ENCODE results near the gene PCDHA7. TPM values are rescaled to one million over a fixed set of nuclear protein-coding genes. Genes with fewer than 3 reads are reported as not detected.
"Not testable (repeated sequence)": the region's sequence is repeated elsewhere in the genome, so short reads cannot be mapped to it uniquely, and the experiment has no call there.

PCDHA7 gene
- total RNA-seq, 1 donor from 2014 or later = 1.5 TPM

DNA sequence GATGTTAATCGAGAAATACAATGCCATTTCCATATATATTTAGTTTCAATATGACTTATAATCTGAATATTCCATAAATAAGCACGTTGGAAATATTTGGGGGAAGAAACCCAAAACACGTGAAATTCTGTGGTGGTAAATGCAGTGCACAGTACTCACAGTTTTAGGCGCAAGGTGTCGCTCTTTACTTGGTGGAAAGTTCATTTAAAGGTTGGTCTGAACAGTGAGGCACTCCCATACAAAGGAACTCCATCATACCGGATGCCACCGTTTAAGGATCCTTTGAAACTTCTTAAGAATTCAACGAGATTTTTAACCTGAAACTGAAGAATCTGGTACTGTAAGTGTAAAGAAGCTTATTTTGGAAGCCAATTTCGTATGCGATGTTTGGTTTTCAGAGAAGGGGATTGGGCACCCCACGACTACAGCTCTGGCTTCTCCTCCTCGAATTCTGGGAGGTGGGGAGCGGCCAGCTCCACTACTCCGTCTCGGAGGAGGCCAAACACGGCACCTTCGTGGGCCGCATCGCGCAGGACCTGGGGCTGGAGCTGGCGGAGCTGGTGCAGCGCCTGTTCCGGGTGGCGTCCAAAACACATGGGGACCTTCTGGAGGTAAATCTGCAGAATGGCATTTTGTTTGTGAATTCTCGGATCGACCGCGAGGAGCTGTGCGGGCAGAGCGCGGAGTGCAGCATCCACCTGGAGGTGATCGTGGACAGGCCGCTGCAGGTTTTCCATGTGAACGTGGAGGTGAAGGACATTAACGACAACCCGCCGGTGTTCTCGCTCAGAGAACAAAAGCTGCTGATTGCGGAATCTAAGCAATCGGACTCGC is 34.9 kb downstream of the PCDHA7 start, which contains the start of gene PCDHA11:
TSS of gene PCDHA11 (plus strand) at position 237 of the 834 bp plus-strand sequence. CDS start at position 384, 147 bp downstream.
- TF ChIP-seq CTCF (IDR thresholded peaks at IDR 0.05) = peak; percentile 75
- DNase-seq (ENCODE audit: low spot score) = no peak
- Mint-ChIP-seq H3K4me1 (ENCODE audit: low read depth) (peaks cover 12% of the 10 kb centered on the region), H3K27ac (ENCODE audit: unreplicated experiment) (peak within 1 kb of the TSS; percentile 49), H3K27me3 (ENCODE audit: low read depth) (no peaks in the 10 kb centered on the region), H3K9me3 (ENCODE audit: low read depth) (no peaks in the 10 kb centered on the region), H3K4me3 (ENCODE audit: unreplicated experiment) (peak within 1 kb of the TSS; percentile 76), H3K36me3 (ENCODE audit: low read depth) (peaks cover 7% of the 10 kb centered on the region)

GRCh38 chr5:140869555-140869886 is 35.5 kb downstream of the PCDHA7 start:
- Mint-ChIP-seq H3K36me3 (ENCODE audit: low read depth) (peaks cover 5% of the 10 kb centered on the region), H3K9me3 (ENCODE audit: low read depth) (no peaks in the 10 kb centered on the region), H3K27ac (ENCODE audit: unreplicated experiment) (no peak overlapping the region), H3K4me1 (ENCODE audit: low read depth) (peaks cover 17% of the 10 kb centered on the region), H3K4me3 (ENCODE audit: unreplicated experiment) (peak overlapping the region; percentile 76), H3K27me3 (ENCODE audit: low read depth) (no peaks in the 10 kb centered on the region)
- TF ChIP-seq CTCF (IDR thresholded peaks at IDR 0.05) = peak; percentile 73
- no peak for DNase-seq (ENCODE audit: low spot score)

GRCh38 chr5:140870221-140871201 is 36.4 kb downstream of the PCDHA7 start:
- H3K36me3 Mint-ChIP-seq (ENCODE audit: low read depth) = peaks cover 4% of the 10 kb centered on the region
- H3K9me3 Mint-ChIP-seq (ENCODE audit: low read depth) = no peaks in the 10 kb centered on the region
- H3K4me1 Mint-ChIP-seq (ENCODE audit: low read depth) = peaks cover 20% of the 10 kb centered on the region
- peak; percentile 90 for DNase-seq (ENCODE audit: low spot score)
- no peak overlapping the region for H3K4me3 Mint-ChIP-seq (ENCODE audit: unreplicated experiment)
- no peaks in the 10 kb centered on the region for H3K27me3 Mint-ChIP-seq (ENCODE audit: low read depth)
- no peak overlapping the region for H3K27ac Mint-ChIP-seq (ENCODE audit: unreplicated experiment)
- TF ChIP-seq CTCF (IDR thresholded peaks at IDR 0.05) = no peak

GRCh38 chr5:140875085-140876065 is 41.3 kb downstream of the PCDHA7 start, which contains the start of gene PCDHA12:
Gene PCDHA12, plus strand, starts transcription at chr5:140875308. Its CDS starts 165 bp downstream, at chr5:140875473.
- DNase-seq (ENCODE audit: low spot score) = no peak
- H3K9me3 Mint-ChIP-seq (ENCODE audit: low read depth) = peaks cover 5% of the 10 kb centered on the region
- peak; percentile 76 for TF ChIP-seq CTCF (IDR thresholded peaks at IDR 0.05)
- H3K36me3 Mint-ChIP-seq (ENCODE audit: low read depth) = peaks cover 13% of the 10 kb centered on the region
- peaks cover 32% of the 10 kb centered on the region for H3K4me1 Mint-ChIP-seq (ENCODE audit: low read depth)
- no peaks in the 10 kb centered on the region for H3K27me3 Mint-ChIP-seq (ENCODE audit: low read depth)
- peak within 1 kb of the TSS; percentile 90 for H3K4me3 Mint-ChIP-seq (ENCODE audit: unreplicated experiment)
- H3K27ac Mint-ChIP-seq (ENCODE audit: unreplicated experiment) = peak within 1 kb of the TSS; percentile 91

- Mint-ChIP-seq H3K9me3 (ENCODE audit: low read depth) (peaks cover 12% of the 10 kb centered on the region), H3K4me1 (ENCODE audit: low read depth) (peaks cover 31% of the 10 kb centered on the region), H3K27ac (ENCODE audit: unreplicated experiment) (peak overlapping the region; percentile 5), H3K36me3 (ENCODE audit: low read depth) (peaks cover 22% of the 10 kb centered on the region)
- H3K4me3 Mint-ChIP-seq (ENCODE audit: unreplicated experiment); H3K27me3 Mint-ChIP-seq (ENCODE audit: low read depth); DNase-seq (ENCODE audit: low spot score): not testable (repeated sequence)
These were observed 42.6 kb downstream of the PCDHA7 start for GRCh38 chr5:140876541-140877261.
